HEK293T (cell line): ENCODE results near the gene GJD2.

Experiments used
- ARNT ChIP-seq: fragments of 450-650 bp; IDR thresholded peaks from 2 replicates; pipeline ENCODE4 v1.6.1; 2017; ENCODE audit warnings: mild to moderate bottlenecking
- ELF4 ChIP-seq: fragments of 450-650 bp; IDR thresholded peaks from 2 replicates; pipeline ENCODE4 v1.6.1; 2017; ENCODE audit warnings: antibody characterized with exemption
- FOXA1 ChIP-seq: fragments of 450-650 bp; IDR thresholded peaks from 2 replicates; pipeline ENCODE4 v1.6.1; 2016; ENCODE audit warnings: mild to moderate bottlenecking
- FOXK2 ChIP-seq: fragments of 450-650 bp; IDR thresholded peaks from 2 replicates; pipeline ENCODE4 v1.6.1; 2016; ENCODE audit warnings: mild to moderate bottlenecking
- HDGF ChIP-seq: fragments of 450-650 bp; IDR thresholded peaks from 2 replicates; pipeline ENCODE4 v1.6.1; 2017; ENCODE audit warnings: antibody characterized with exemption, borderline replicate concordance
- L3MBTL2 ChIP-seq: fragments of 450-650 bp; conservative IDR thresholded peaks from 2 replicates; pipeline ENCODE4 v1.6.1; 2016; ENCODE audit warnings: mild to moderate bottlenecking
- SUZ12 ChIP-seq: fragments of 450-650 bp; IDR thresholded peaks from 2 replicates; pipeline ENCODE4 v1.6.1; 2016; ENCODE audit warnings: mild to moderate bottlenecking
- TARDBP ChIP-seq: fragments of 450-650 bp; IDR thresholded peaks from 2 replicates; pipeline ENCODE4 v1.6.1; 2016

GRCh38 chr15:34738002-34738401 lies 16.8 kb downstream of the GJD2 start:
- TF ChIP-seq TARDBP = no peak
- TF ChIP-seq ARNT = no peak
- no peak for TF ChIP-seq FOXA1
- no peak for TF ChIP-seq FOXK2
- no peak for TF ChIP-seq HDGF
- no peak for TF ChIP-seq L3MBTL2
- no peak for TF ChIP-seq SUZ12
- TF ChIP-seq ELF4 = no peak
